Esophagus muscularis mucosa (tissue), 3 donors: Measurements from ENCODE around the gene RBPJL.

Source experiments
- CTCF ChIP-seq, 3 experiments: fragments of 200-600 bp in 2 of 3; fragments of 450-650 bp in 1 of 3; sonication (generic) in 2 of 3; IDR thresholded peaks; one replicate each; pipeline ENCODE4 v1.5.1; 2017 to 2019; ENCODE audit warnings: antibody characterized with exemption in 3 of 3, mild to moderate bottlenecking in 2 of 3, moderate library complexity in 1 of 3
- POLR2A ChIP-seq: fragments of 450-650 bp; IDR thresholded peaks from one replicate; pipeline ENCODE4 v1.6.1; 2017; ENCODE audit warnings: antibody characterized with exemption, moderate library complexity, mild to moderate bottlenecking, low read depth
- POLR2AphosphoS5 ChIP-seq, 2 donors: sonication (generic); formaldehyde crosslinking; IDR thresholded peaks; one replicate each; pipeline ENCODE4 v1.6.1; 2017; ENCODE audit warnings: antibody characterized with exemption in 2 of 2

GRCh38 chr20:45367126-45367525 lies 60.5 kb downstream of the RBPJL start:
- TF ChIP-seq CTCF (IDR thresholded peaks at IDR 0.05) = no peak
- no peak for TF ChIP-seq POLR2A
- no peak for TF ChIP-seq POLR2AphosphoS5 (IDR thresholded peaks at IDR 0.05)
